Subcutaneous adipose tissue (tissue), 4 donors: ENCODE measurements around the gene MOSMO. TPM values are rescaled to one million over a fixed set of nuclear protein-coding genes. Genes with fewer than 3 reads are reported as not detected.

Experiments used
- total RNA-seq, 4 donors: library from RNA; depleted of rRNA; stranded (reverse); fragments of >200 nt; gene quantifications; one replicate each; pipeline ENCODE4 v1.1.0, GENCODE V29; 2016
- TF ChIP-seq, protein P1 (sequence below): fragments of 450-650 bp; IDR thresholded peaks from one replicate; pipeline ENCODE4 v1.5.1; 2016; ENCODE audit warnings: low read depth, mild to moderate bottlenecking, control low read depth, antibody characterized with exemption, moderate library complexity

Gene MOSMO
- total RNA-seq, 4 donors from 2014 or later, result 15.3 to 33.4 (median 23.8) TPM

DNA sequence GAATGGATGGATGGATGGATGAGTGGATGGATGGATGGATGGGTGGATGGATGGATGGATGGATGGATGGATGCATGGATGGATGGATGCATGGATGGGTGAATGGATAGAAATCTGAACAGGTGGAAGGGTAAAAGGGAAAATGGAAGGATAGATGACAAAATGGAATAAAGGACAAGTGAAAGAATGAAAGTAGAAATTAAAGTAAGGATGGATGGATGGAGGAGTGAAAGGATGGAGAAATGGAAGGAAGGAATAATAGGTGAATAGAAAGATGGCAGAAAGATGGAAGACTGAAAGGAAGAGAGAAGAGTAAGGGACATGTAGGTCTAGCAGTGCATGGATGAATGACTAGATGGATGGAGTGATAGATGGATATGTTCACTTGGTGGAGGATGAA is 114.3 kb downstream of the MOSMO start:
- TF ChIP-seq, protein P1, sequence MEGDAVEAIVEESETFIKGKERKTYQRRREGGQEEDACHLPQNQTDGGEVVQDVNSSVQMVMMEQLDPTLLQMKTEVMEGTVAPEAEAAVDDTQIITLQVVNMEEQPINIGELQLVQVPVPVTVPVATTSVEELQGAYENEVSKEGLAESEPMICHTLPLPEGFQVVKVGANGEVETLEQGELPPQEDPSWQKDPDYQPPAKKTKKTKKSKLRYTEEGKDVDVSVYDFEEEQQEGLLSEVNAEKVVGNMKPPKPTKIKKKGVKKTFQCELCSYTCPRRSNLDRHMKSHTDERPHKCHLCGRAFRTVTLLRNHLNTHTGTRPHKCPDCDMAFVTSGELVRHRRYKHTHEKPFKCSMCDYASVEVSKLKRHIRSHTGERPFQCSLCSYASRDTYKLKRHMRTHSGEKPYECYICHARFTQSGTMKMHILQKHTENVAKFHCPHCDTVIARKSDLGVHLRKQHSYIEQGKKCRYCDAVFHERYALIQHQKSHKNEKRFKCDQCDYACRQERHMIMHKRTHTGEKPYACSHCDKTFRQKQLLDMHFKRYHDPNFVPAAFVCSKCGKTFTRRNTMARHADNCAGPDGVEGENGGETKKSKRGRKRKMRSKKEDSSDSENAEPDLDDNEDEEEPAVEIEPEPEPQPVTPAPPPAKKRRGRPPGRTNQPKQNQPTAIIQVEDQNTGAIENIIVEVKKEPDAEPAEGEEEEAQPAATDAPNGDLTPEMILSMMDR, result no peak

- TF ChIP-seq, protein P1, result no peak
These were observed 115.2 kb downstream of the MOSMO start for GRCh38 chr16:22123146-22123545.

DNA sequence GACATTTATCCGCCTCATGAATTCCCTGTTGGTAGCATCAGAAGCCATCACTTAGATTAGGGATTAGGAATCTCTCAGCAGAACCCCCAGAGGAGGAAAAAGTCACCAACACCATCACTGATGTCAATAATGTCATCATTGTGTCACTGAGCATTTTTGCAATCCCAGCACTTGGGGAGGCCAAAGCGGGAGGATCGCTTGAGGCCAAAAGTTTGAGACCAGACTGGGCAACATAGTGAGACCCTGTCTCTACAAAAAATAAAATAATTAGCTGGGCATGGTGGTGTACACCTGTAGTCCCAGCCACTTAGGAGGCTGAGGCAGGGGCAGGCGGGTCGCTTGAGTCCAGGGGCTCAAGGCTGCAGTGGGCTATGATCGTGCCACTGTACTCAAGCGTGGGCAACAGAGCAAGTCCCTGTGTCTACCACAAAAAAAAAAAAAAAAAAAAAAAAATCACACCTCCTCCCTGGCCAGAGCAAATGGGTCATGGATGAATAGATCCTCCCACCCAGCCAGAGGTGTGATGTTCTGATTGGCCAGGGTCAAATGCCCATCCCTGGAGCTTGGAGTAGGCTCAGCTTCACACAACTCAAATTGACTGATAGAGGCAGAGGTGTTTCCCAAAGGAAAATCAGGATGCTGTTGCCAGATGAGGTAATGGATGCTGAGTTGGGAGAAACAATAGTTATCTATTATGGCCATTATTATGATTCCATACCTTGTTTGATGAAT is 116.0 kb downstream of the MOSMO start:
- TF ChIP-seq, protein P1, result no peak

GRCh38 chr16:22124583-22125284 is 116.8 kb downstream of the MOSMO start:
- TF ChIP-seq, protein P1, result no peak

GRCh38 chr16:22126037-22126558 is 118.2 kb downstream of the MOSMO start:
- TF ChIP-seq, protein P1, result no peak

- TF ChIP-seq, protein P1, result no peak
These were observed 122.6 kb downstream of the MOSMO start for GRCh38 chr16:22130528-22130927.

DNA sequence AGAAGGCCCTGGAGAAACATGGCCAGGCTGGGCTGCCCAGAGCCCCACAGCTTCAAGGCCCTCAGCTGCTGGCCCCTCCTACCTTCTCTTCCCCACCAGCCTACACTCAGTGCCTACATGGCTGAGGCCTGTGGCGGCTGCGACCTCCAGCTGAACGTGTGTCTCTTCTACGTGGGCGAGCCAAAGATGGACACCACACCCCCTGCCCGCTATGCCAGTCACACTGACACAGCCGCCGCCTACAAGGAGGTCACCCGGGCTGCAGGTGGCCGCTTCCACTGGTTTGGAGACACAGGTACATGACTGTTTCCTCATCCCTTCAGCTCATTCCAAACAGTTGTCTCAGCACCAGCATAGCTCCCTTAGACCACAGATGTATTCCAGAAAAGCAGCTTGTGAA is 124.9 kb downstream of the MOSMO start:
- TF ChIP-seq, protein P1, result no peak
